HepG2 (cell line): ENCODE measurements around the gene GFPT2. TPM values are rescaled to one million over a fixed set of nuclear protein-coding genes. Genes with fewer than 3 reads are reported as not detected.

Source experiments
- ATAC-seq: fragments of 200-7000 bp; cut with Tn5 transposase; 3 replicates; pipeline ENCODE4 v1.9.1; 2020; ENCODE audit warnings: mild to moderate bottlenecking, moderate library complexity
- BruUV-seq: library from RNA; stranded (reverse); fragments of 400-500 nt; replicated peaks from 2 replicates; lab custom pipeline; 2021; lab: Mats Ljungman, UMichigan
- CTCF ChIA-PET: fragments of 300-600 bp; formaldehyde crosslinking; extraction: SDS; loops from one replicate; lab custom pipeline; 2021; ENCODE audit warnings: low total read pairs, inconsistent platforms, low intra/inter-chr PET ratio; lab: Yijun Ruan, JAX
- POLR2A ChIA-PET: fragments of 350-600 bp; sonication (Branson Sonifier 250); formaldehyde crosslinking; loops from one replicate; lab custom pipeline; 2020; ENCODE audit warnings: antibody characterized with exemption, inconsistent platforms; lab: Yijun Ruan, JAX
- DNase-seq: peaks from one replicate; pipeline ENCODE4 v3.0.0-alpha.2; 2015; ENCODE audit warnings: low spot score
- FAIRE-seq: peaks from 3 replicates; lab custom pipeline; 2011; peaks lifted over from hg19 to GRCh38; lab: Jason Lieb, UNC
- H2AFZ ChIP-seq: one replicate; pipeline ENCODE4 v1.6.1; 2011; ENCODE audit warnings: low read length, inconsistent platforms
- H3K27ac ChIP-seq: fragments of 300-600 bp; 3 replicates; pipeline ENCODE4 v1.8.0; 2011; ENCODE audit warnings: mixed run types, mild to moderate bottlenecking, mixed read lengths, low read length, inconsistent platforms; ENCODE audit not compliant: insufficient read depth; ENCODE audit errors: extremely low read length
- H3K27me3 ChIP-seq, 2 experiments: fragments of 200-600 bp in 1 of 2; 2 replicates in 1 of 2; 3 replicates in 1 of 2; pipeline versions ENCODE4 v1.6.0 to v1.8.0; 2011; ENCODE audit warnings: low read length in 2 of 2, mild to moderate bottlenecking in 2 of 2, moderate library complexity in 2 of 2, inconsistent platforms in 1 of 2; ENCODE audit not compliant: insufficient read depth in 2 of 2, control insufficient read depth in 1 of 2
- H3K36me3 ChIP-seq, 2 experiments: fragments of 200-600 bp in 1 of 2; replicated peaks in 1 of 2; 2 replicates in 1 of 2; 3 replicates in 1 of 2; pipeline versions ENCODE4 v1.5.1 to v1.8.0; 2011; ENCODE audit warnings: low read length in 2 of 2, inconsistent platforms in 1 of 2; ENCODE audit not compliant: insufficient read depth in 2 of 2, control insufficient read depth in 1 of 2
- H3K4me1 ChIP-seq: 2 replicates; pipeline ENCODE4 v1.5.1; 2012; ENCODE audit warnings: low read length, inconsistent platforms; ENCODE audit not compliant: insufficient read depth
- H3K4me2 ChIP-seq: 2 replicates; pipeline ENCODE4 v1.6.0; 2011; ENCODE audit warnings: low read depth, low read length, inconsistent platforms
- H3K4me3 ChIP-seq, 3 experiments: fragments of 200-600 bp in 1 of 3; sonication (generic), shearing (Covaris generic) in 1 of 3; replicated peaks in 1 of 3; 2 replicates each; pipeline ENCODE4 v1.5.1; 2011 to 2016; ENCODE audit warnings: low read length in 3 of 3, inconsistent platforms in 2 of 3, low read depth in 2 of 3, mild to moderate bottlenecking in 2 of 3, control low read depth in 1 of 3, mixed read lengths in 1 of 3; ENCODE audit not compliant: insufficient read depth in 1 of 3
- H3K79me2 ChIP-seq: one replicate; pipeline ENCODE4 v1.6.1; 2011; ENCODE audit warnings: low read length, inconsistent platforms; ENCODE audit not compliant: insufficient read depth
- H3K9ac ChIP-seq: 2 replicates; pipeline ENCODE4 v1.6.0; 2011; ENCODE audit warnings: mild to moderate bottlenecking, low read depth, low read length, inconsistent platforms; ENCODE audit not compliant: insufficient read depth
- H3K9me3 ChIP-seq: 2 replicates; pipeline ENCODE4 v1.5.1; 2012; ENCODE audit warnings: mild to moderate bottlenecking, low read length
- H4K20me1 ChIP-seq: 2 replicates; pipeline ENCODE4 v1.6.0; 2011; ENCODE audit warnings: inconsistent platforms, mild to moderate bottlenecking, low read length, moderate library complexity; ENCODE audit not compliant: insufficient read depth
- AGO1 ChIP-seq: fragments of 200-400 bp; formaldehyde crosslinking; IDR thresholded peaks from 2 replicates; pipeline ENCODE4 v1.6.1; 2017; ENCODE audit warnings: mild to moderate bottlenecking, low read depth, low read length, moderate library complexity; ENCODE audit not compliant: poor library complexity, severe bottlenecking
- DNMT3B ChIP-seq: conservative IDR thresholded peaks from 2 replicates; pipeline ENCODE4 v1.6.1; 2016; ENCODE audit warnings: missing biosample characterization, control low read depth
- HNF1A ChIP-seq, 2 experiments: sonication (generic) in 1 of 2; formaldehyde crosslinking in 1 of 2; IDR thresholded peaks; 2 replicates each; pipeline versions ENCODE4 v1.4.0 to v1.6.1; 2016 to 2020; ENCODE audit warnings: borderline replicate concordance in 1 of 2, low read depth in 1 of 2, mild to moderate bottlenecking in 1 of 2, missing genetic modification reagents in 1 of 2
- RFX5 ChIP-seq: IDR thresholded peaks from 2 replicates; pipeline ENCODE4 v1.6.1; 2011; ENCODE audit warnings: low read depth, low read length, improper control_type of control experiment
- SETDB1 ChIP-seq: sonication (generic); formaldehyde crosslinking; IDR thresholded peaks from 2 replicates; pipeline ENCODE4 v1.5.1; 2020; ENCODE audit warnings: missing genetic modification reagents, mild to moderate bottlenecking, borderline replicate concordance
- SIX1 ChIP-seq: sonication (generic); formaldehyde crosslinking; IDR thresholded peaks from 2 replicates; pipeline ENCODE4 v1.4.0; 2020; ENCODE audit warnings: missing genetic modification reagents, borderline replicate concordance
- SRSF9 ChIP-seq: fragments of 200-400 bp; formaldehyde crosslinking; IDR thresholded peaks from 2 replicates; pipeline ENCODE4 v1.6.1; 2018; ENCODE audit warnings: borderline replicate concordance, mild to moderate bottlenecking, low read depth, low read length; ENCODE audit not compliant: insufficient read depth, poor library complexity, severe bottlenecking
- TEAD2 ChIP-seq: sonication (generic); formaldehyde crosslinking; IDR thresholded peaks from 2 replicates; pipeline ENCODE4 v1.9.0; 2021; ENCODE audit warnings: missing genetic modification reagents
- TEF ChIP-seq: sonication (generic); formaldehyde crosslinking; IDR thresholded peaks from 2 replicates; pipeline ENCODE4 v1.5.0; 2020; ENCODE audit warnings: missing genetic modification reagents
- ZFYVE20 ChIP-seq: sonication (generic); formaldehyde crosslinking; IDR thresholded peaks from 2 replicates; pipeline ENCODE4 v1.8.0; 2023; ENCODE audit warnings: low read depth, mild to moderate bottlenecking, moderate library complexity, missing genetic modification reagents, borderline replicate concordance
- ZNF296 ChIP-seq: sonication (generic); formaldehyde crosslinking; conservative IDR thresholded peaks from 2 replicates; pipeline ENCODE4 v1.5.0; 2020; ENCODE audit warnings: mild to moderate bottlenecking, missing genetic modification reagents
- ZNF451 ChIP-seq: sonication (generic); formaldehyde crosslinking; IDR thresholded peaks from 2 replicates; pipeline ENCODE4 v1.5.0; 2020; ENCODE audit warnings: mild to moderate bottlenecking, missing genetic modification reagents
- ZNF557 ChIP-seq: sonication (generic); formaldehyde crosslinking; IDR thresholded peaks from 2 replicates; pipeline ENCODE4 v1.4.0; 2020; ENCODE audit warnings: missing genetic modification reagents
- ZNF597 ChIP-seq: sonication (generic); formaldehyde crosslinking; IDR thresholded peaks from 2 replicates; pipeline ENCODE4 v1.5.0; 2020; ENCODE audit warnings: missing genetic modification reagents
- WGBS: methylation state at CpG from one replicate; pipeline ENCODE4 v1.1.6; 2017; ENCODE audit warnings: low lambda C conversion rate; 5-methylcytosine and 5-hydroxymethylcytosine counted together
- in situ Hi-C: cut with HindIII; loops from 2 replicates; pipeline ENCODE4 v1.10.0; 2017; ENCODE audit warnings: low pct_unique_long_range_greater_than_20kb; ENCODE audit not compliant: extremely low pct_ligation_motif_present
- intact Hi-C: fragments of 100-400 bp; cut with micrococcal nuclease; formaldehyde crosslinking; loops from one replicate; pipeline ENCODE4 v1.10.0; 2022; ENCODE audit not compliant: unreplicated experiment
- polyA plus RNA-seq, 8 experiments: library from polyadenylated mRNA; depleted of rRNA in 3 of 8; stranded (reverse) in 7 of 8; unstranded in 1 of 8; fragments of >200 nt; fragmentation: Illumina TruSeq in 4 of 8; extraction: Trizol in 4 of 8; gene quantifications; 2 replicates each; pipeline versions ENCODE4 v1.2.1 to v1.2.3, GENCODE V29; 2011 to 2016; ENCODE audit warnings: low read depth in 4 of 8, missing spikeins in 1 of 8, mixed read lengths in 1 of 8; ENCODE audit not compliant: insufficient read depth in 1 of 8
- total RNA-seq, 5 experiments: library from RNA; depleted of rRNA; stranded (reverse); fragments of >200 nt; fragmentation: Illumina TruSeq; extraction: Trizol; gene quantifications; 2 replicates each; pipeline ENCODE4 v1.2.3, GENCODE V29; 2016; ENCODE audit warnings: low read depth in 1 of 5

GFPT2 gene
- total and polyA plus RNA-seq, 2 of the 13 experiments (the other 11 are each of a cell fraction or from before 2014, with no cell fraction given): 0.18 TPM

- Histone ChIP-seq H3K4me3 (no peak overlapping the region), H3K79me2 (no peaks in the 10 kb centered on the region), H2AFZ (no peak overlapping the region), H3K9ac (no peak overlapping the region), H3K4me2 (no peak overlapping the region), H4K20me1 (no peaks in the 10 kb centered on the region), H3K27me3 (peaks cover 7 to 57% of the 10 kb centered on the region in 2 experiments), H3K4me1 (no peaks in the 10 kb centered on the region), H3K9me3 (no peaks in the 10 kb centered on the region), H3K36me3 (no peaks in the 10 kb centered on the region), H3K27ac (no peak overlapping the region)
- TF ChIP-seq SETDB1 (CRISPR knock-in tag) (no peak), ZNF451 (no peak), SRSF9 (no peak), RFX5 (no peak), TEAD2 (no peak), ZNF597 (no peak), TEF (no peak), ZFYVE20 (CRISPR knock-in tag) (no peak), AGO1 (no peak), DNMT3B (CRISPR knock-in tag) (no peak), SIX1 (CRISPR knock-in tag) (no peak), ZNF557 (CRISPR knock-in tag) (no peak), ZNF296 (CRISPR knock-in tag) (no peak), HNF1A (IDR thresholded peaks at IDR 0.05; ENCODE audit: low read depth) (no peak), HNF1A (CRISPR knock-in tag; IDR thresholded peaks at IDR 0.05; ENCODE audit: borderline replicate concordance) (no peak)
- BruUV-seq: no TSS peak
- 29% methylated on average over 9 of the region's 9 CpGs for WGBS
- CTCF ChIA-PET: no interaction called here
- POLR2A ChIA-PET: no interaction called here
- FAIRE-seq (no peak), DNase-seq (no peak), ATAC-seq (no peak)
- in situ Hi-C loops (no loop called here), intact Hi-C loops (no loop called here)
Observed at GRCh38 chr5:180375291-180375690, 22.2 kb upstream of the GFPT2 start.
